GM12892 (cell line): ENCODE results near the gene HPCA.

Source experiments
- POLR2A ChIP-seq: IDR thresholded peaks from 2 replicates; pipeline ENCODE4 v1.6.1; 2011; ENCODE audit warnings: low read depth, low read length, control low read depth
- POLR2AphosphoS5 ChIP-seq: IDR thresholded peaks from 2 replicates; pipeline ENCODE4 v1.6.1; 2011; ENCODE audit warnings: low read depth, low read length, control low read depth

GRCh38 chr1:32888134-32888533 is 1.8 kb downstream of the HPCA start:
- no peak for TF ChIP-seq POLR2AphosphoS5
- TF ChIP-seq POLR2A = no peak
